ENCODE results near the gene INHA. TPM values are rescaled to one million over a fixed set of nuclear protein-coding genes. Genes with fewer than 3 reads are reported as not detected.

The INHA gene
- total RNA-seq, 2 experiments from 2014 or later, result not detected

DNA sequence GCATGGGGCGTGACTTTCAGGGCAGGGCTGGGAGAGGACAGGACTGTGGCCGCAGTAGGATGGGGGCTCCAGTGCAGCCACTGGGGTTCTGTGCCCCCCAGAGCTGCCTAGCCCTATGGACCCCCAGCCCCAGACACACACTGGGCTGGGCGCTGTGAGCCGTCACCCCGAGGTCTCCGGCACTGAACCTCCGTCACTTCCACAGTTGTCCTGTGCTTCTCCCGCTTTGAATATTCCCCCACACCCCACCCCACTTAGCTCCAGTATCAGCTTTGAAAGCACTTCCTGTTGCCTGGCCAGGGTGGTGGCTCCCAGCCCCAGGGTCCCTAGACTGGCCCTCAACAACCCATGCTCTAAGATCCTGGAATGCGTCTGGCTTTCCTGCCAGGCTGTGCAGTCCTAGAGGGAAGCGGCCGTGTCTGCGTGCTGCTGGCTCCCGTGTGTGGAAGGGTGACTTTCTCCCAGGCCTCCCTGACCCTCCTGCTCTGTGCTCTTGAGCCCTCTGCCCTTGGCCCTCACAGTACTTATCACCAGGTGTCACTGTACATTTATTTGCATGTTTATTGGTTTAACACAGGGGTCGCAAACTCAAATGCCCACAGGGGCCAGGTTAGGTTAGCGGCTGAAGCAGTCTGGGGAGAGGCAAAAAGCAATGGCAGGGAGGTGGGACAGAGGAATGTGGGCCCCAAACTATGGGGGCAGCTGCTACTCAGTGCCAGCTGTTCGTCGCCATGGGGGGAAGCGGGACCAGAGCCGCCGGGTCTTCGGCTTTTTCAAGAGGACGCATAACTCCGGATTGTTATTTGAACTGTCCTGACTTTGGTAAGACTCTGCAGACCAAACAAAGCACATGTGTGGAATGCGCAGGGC, 10.7 kb upstream of the INHA start:
- DNase-seq (peak in 1 of 14 experiments; percentile 5), ATAC-seq (ENCODE audit: poor library complexity) (no peak)
- Histone ChIP-seq H3K27ac (ENCODE audit: low read depth in 1 of 2, low read length in 2 of 2) (no peak overlapping the region), H3K4me1 (ENCODE audit: insufficient read depth, low read length) (no peaks in the 10 kb centered on the region), H3K36me3 (ENCODE audit: insufficient read depth, low read length) (no peaks in the 10 kb centered on the region), H3K4me3 (ENCODE audit: low read length) (no peak overlapping the region), H3K9me3 (ENCODE audit: control insufficient read depth in 1 of 2, insufficient read depth in 1 of 2, low read length in 2 of 2) (no peaks in the 10 kb centered on the region), H3K27me3 (ENCODE audit: control insufficient read depth in 1 of 2, insufficient read depth in 2 of 2, low read length in 2 of 2) (peaks cover 11 to 12% of the 10 kb centered on the region in 2 experiments)
- peaks cover 51% of the 10 kb centered on the region for H3K27me3 Mint-ChIP-seq
- intact Hi-C loops (cut with DNase I, micrococcal nuclease), result loop anchor here in 1 of 2 experiments (2.0 kb wide), 1 partner anchor 21 kb away; no protein-coding TSS in a partner anchor
- ChIA-PET POLR2A (no interaction called here), CTCF (interaction anchor here (1.0 to 2.3 kb wide), 4 partner anchors 10 to 170 kb away, joined by 3 to 21 read pairs (median 4); partner anchors contain the start of genes INHA and OBSL1)
- TF ChIP-seq, protein P1, sequence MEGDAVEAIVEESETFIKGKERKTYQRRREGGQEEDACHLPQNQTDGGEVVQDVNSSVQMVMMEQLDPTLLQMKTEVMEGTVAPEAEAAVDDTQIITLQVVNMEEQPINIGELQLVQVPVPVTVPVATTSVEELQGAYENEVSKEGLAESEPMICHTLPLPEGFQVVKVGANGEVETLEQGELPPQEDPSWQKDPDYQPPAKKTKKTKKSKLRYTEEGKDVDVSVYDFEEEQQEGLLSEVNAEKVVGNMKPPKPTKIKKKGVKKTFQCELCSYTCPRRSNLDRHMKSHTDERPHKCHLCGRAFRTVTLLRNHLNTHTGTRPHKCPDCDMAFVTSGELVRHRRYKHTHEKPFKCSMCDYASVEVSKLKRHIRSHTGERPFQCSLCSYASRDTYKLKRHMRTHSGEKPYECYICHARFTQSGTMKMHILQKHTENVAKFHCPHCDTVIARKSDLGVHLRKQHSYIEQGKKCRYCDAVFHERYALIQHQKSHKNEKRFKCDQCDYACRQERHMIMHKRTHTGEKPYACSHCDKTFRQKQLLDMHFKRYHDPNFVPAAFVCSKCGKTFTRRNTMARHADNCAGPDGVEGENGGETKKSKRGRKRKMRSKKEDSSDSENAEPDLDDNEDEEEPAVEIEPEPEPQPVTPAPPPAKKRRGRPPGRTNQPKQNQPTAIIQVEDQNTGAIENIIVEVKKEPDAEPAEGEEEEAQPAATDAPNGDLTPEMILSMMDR (IDR thresholded peaks at IDR 0.05), result no peak
- H3K4me1 Mint-ChIP-seq (ENCODE audit: low read depth), result no peaks in the 10 kb centered on the region
- H3K36me3 Mint-ChIP-seq (ENCODE audit: low read depth), result no peaks in the 10 kb centered on the region
- no peaks in the 10 kb centered on the region for H3K9me3 Mint-ChIP-seq
- no peak overlapping the region for H3K27ac Mint-ChIP-seq
- H3K4me3 Mint-ChIP-seq, result no peak overlapping the region

DNA sequence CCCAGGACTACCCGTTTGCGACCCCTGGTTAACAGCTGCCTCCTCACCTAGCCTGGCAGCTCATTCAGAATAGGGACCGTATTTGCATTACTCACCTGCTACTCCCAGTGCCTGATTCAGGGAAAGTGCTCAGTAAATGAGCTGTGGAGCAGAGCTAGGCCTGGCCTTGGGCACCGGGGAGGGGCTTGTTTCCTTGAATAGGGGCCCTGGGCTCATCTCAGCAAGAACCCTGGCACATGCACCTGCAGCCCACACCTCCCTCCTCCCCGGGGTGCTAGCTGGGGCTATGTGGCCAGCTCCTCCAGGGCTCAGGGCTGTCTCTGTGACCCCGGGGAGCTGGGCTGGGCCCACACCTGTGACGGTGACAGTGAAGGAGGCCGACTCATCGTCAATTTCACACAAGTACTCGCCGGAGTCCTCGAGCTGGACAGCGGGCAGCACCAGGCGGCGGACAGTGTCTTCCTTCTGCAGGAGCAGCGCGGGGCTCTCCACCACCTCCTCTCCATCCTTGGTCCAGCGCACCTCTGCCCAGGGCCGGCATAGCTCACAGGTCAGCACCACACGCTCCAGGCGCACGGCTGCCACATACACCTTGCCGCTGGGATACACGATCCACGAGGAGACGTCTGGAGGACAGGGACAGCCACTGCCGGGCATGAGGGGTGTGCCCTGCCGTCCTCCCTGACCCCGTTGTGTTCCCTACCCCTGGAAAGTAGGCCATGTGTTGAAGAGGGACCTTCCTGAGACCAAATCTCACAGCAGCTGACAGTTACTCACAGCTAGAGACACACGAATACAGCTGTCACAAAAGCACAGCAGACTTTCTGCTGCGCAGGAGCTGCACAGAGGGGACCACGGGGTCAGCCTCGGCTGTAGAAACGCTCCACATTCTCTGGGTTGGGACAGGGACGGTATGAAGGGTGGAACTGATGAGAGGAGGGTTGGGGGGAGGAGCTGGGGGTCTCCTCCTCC, 9.8 kb upstream of the INHA start:
- no peak overlapping the region for H3K4me3 ChIP-seq (ENCODE audit: low read length)
- no peaks in the 10 kb centered on the region for H3K4me1 ChIP-seq (ENCODE audit: insufficient read depth, low read length)
- DNase-seq, result peak in 1 of 14 experiments; percentile 8
- no peaks in the 10 kb centered on the region for H3K36me3 ChIP-seq (ENCODE audit: insufficient read depth, low read length)
- ChIA-PET POLR2A (no interaction called here), CTCF (interaction anchor here (1.1 kb wide), 1 partner anchor 20 kb away, joined by 3 read pairs; no protein-coding TSS in a partner anchor)
- H3K9me3 Mint-ChIP-seq, result no peaks in the 10 kb centered on the region
- H3K9me3 ChIP-seq (ENCODE audit: control insufficient read depth in 1 of 2, insufficient read depth in 1 of 2, low read length in 2 of 2), result no peaks in the 10 kb centered on the region
- no peak overlapping the region for H3K27ac ChIP-seq (ENCODE audit: low read depth in 1 of 2, low read length in 2 of 2)
- H3K4me3 Mint-ChIP-seq, result no peak overlapping the region
- peaks cover 46% of the 10 kb centered on the region for H3K27me3 Mint-ChIP-seq
- intact Hi-C loops (cut with DNase I, micrococcal nuclease), result no loop called here
- H3K4me1 Mint-ChIP-seq (ENCODE audit: low read depth), result no peaks in the 10 kb centered on the region
- H3K36me3 Mint-ChIP-seq (ENCODE audit: low read depth), result no peaks in the 10 kb centered on the region
- no peak for ATAC-seq (ENCODE audit: poor library complexity)
- TF ChIP-seq, protein P1 (IDR thresholded peaks at IDR 0.05), result no peak
- peaks cover 6 to 10% of the 10 kb centered on the region in 2 experiments for H3K27me3 ChIP-seq (ENCODE audit: control insufficient read depth in 1 of 2, insufficient read depth in 2 of 2, low read length in 2 of 2)
- H3K27ac Mint-ChIP-seq, result no peak overlapping the region

DNA sequence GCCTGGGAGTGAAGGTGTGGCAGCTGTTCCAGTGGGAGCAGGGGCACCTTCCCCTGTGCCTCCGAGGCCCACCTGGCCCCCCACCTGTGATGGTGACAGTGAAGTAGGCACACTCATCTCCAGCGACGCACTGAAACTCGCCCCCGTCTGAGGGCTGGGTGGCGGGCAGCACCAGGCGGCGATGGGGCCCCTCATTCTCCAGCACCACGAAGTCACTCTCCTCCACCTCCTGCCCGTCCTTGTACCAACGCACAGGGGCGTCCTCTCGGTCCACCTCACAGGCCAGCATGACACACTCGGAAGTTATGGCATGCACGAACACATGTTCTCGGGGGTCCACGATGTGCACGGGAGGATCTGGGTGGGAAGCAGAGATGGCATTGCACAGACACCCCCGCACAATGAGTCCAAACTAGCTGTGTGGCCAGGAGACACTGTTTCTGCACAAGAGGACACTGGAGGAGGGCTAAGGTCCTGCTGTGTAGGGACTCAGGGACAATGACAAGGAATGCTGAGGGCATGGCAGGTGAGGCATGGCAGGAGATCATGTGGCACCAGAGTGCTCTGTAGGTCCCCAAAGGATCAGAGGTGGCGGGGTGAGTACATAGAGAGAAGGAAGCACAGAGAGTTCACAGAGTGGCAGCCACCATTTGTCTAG, 8.7 kb upstream of the INHA start:
- H3K4me3 ChIP-seq (ENCODE audit: low read length), result no peak overlapping the region
- H3K4me1 ChIP-seq (ENCODE audit: insufficient read depth, low read length), result no peaks in the 10 kb centered on the region
- CTCF ChIA-PET, result interaction anchor here (1.1 kb wide), 1 partner anchor 21 kb away, joined by 3 read pairs; no protein-coding TSS in a partner anchor
- Mint-ChIP-seq H3K4me3 (no peak overlapping the region), H3K27me3 (peaks cover 53% of the 10 kb centered on the region), H3K36me3 (ENCODE audit: low read depth) (no peaks in the 10 kb centered on the region), H3K4me1 (ENCODE audit: low read depth) (no peaks in the 10 kb centered on the region), H3K27ac (no peak overlapping the region), H3K9me3 (no peaks in the 10 kb centered on the region)
- no peaks in the 10 kb centered on the region for H3K36me3 ChIP-seq (ENCODE audit: insufficient read depth, low read length)
- POLR2A ChIA-PET, result no interaction called here
- peak in 1 of 14 experiments; percentile 8 for DNase-seq
- H3K27me3 ChIP-seq (ENCODE audit: control insufficient read depth in 1 of 2, insufficient read depth in 2 of 2, low read length in 2 of 2), result peaks cover 10 to 13% of the 10 kb centered on the region in 2 experiments
- TF ChIP-seq, protein P1 (IDR thresholded peaks at IDR 0.05), result no peak
- intact Hi-C loops (cut with DNase I, micrococcal nuclease), result no loop called here
- no peak for ATAC-seq (ENCODE audit: poor library complexity)
- H3K9me3 ChIP-seq (ENCODE audit: control insufficient read depth in 1 of 2, insufficient read depth in 1 of 2, low read length in 2 of 2), result no peaks in the 10 kb centered on the region
- no peak overlapping the region for H3K27ac ChIP-seq (ENCODE audit: low read depth in 1 of 2, low read length in 2 of 2)
